ENCODE measurements around the gene HDHD2. TPM values are rescaled to one million over a fixed set of nuclear protein-coding genes. Genes with fewer than 3 reads are reported as not detected.

Gene HDHD2
- total and polyA plus RNA-seq, 2 donors (not counting 1 experiment from before 2014, with no cell fraction given), result 14.2 to 15.0 TPM

DNA sequence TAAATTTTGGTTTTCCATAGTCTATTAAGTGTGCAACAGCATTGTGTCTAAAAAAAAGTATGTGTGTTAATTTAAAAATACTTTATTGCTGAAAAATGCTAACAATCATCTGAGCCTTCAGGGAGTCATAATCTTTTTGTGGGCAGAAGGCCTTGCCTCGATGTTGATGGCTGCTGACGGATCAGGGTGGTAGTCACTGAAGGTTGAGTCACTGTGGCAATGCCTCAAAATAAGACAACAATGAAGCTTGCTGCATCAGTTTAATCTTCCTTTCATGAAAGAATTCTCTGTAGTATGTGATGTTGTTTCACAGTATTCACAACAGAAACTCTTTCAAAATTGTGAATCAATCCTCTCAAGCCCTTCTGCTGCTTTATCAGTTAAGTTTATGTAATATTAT lies 31.3 kb downstream of the HDHD2 start:
- H3K9ac ChIP-seq (ENCODE audit: insufficient read depth, low read length), result no peak overlapping the region
- DNase-seq (ENCODE audit: low read depth in 2 of 2), result peak in 1 of 2 donors; percentile 65
- H3K27me3 ChIP-seq (ENCODE audit: control insufficient read depth, insufficient read depth, low read length), result no peaks in the 10 kb centered on the region
- no peaks in the 10 kb centered on the region for H3K9me3 ChIP-seq (ENCODE audit: control insufficient read depth, insufficient read depth, low read depth, low read length)
- H3K27ac ChIP-seq (ENCODE audit: insufficient read depth, low read length), result no peak overlapping the region
- TF ChIP-seq, protein P1, sequence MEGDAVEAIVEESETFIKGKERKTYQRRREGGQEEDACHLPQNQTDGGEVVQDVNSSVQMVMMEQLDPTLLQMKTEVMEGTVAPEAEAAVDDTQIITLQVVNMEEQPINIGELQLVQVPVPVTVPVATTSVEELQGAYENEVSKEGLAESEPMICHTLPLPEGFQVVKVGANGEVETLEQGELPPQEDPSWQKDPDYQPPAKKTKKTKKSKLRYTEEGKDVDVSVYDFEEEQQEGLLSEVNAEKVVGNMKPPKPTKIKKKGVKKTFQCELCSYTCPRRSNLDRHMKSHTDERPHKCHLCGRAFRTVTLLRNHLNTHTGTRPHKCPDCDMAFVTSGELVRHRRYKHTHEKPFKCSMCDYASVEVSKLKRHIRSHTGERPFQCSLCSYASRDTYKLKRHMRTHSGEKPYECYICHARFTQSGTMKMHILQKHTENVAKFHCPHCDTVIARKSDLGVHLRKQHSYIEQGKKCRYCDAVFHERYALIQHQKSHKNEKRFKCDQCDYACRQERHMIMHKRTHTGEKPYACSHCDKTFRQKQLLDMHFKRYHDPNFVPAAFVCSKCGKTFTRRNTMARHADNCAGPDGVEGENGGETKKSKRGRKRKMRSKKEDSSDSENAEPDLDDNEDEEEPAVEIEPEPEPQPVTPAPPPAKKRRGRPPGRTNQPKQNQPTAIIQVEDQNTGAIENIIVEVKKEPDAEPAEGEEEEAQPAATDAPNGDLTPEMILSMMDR (conservative IDR thresholded peaks at IDR 0.05 in 1 of 2, IDR thresholded peaks at IDR 0.05 in 1 of 2; ENCODE audit: low read depth in 1 of 2, low read length in 2 of 2), result no peak
- TF ChIP-seq EZH2 (IDR thresholded peaks at IDR 0.05; ENCODE audit: low read length, missing control alignments), result no peak
- H3K4me2 ChIP-seq (ENCODE audit: extremely low read depth, insufficient read depth, low read length), result no peak overlapping the region
- H3K4me1 ChIP-seq (ENCODE audit: control insufficient read depth, extremely low read depth, insufficient read depth, low read length), result no peaks in the 10 kb centered on the region
- no peaks in the 10 kb centered on the region for H3K79me2 ChIP-seq (ENCODE audit: control insufficient read depth, insufficient read depth, low read length)
- no peak overlapping the region for H3K4me3 ChIP-seq (replicated peaks in 1 of 4; ENCODE audit: control extremely low read depth in 1 of 4, insufficient read depth in 1 of 4, low read depth in 3 of 4, low read length in 4 of 4)
- peaks cover 2% of the 10 kb centered on the region for H3K36me3 ChIP-seq (ENCODE audit: control insufficient read depth, insufficient read depth, low read length)
- no peaks in the 10 kb centered on the region for H4K20me1 ChIP-seq (ENCODE audit: control insufficient read depth, extremely low read depth, insufficient read depth, low read length)
- H2AFZ ChIP-seq (ENCODE audit: low read length), result no peak overlapping the region

- DNase-seq (ENCODE audit: low read depth in 2 of 2), result no peak
- Histone ChIP-seq H3K9me3 (ENCODE audit: control insufficient read depth, insufficient read depth, low read depth, low read length) (no peaks in the 10 kb centered on the region), H3K4me1 (ENCODE audit: control insufficient read depth, extremely low read depth, insufficient read depth, low read length) (no peaks in the 10 kb centered on the region), H3K9ac (ENCODE audit: insufficient read depth, low read length) (no peak overlapping the region), H3K4me2 (ENCODE audit: extremely low read depth, insufficient read depth, low read length) (no peak overlapping the region), H3K27me3 (ENCODE audit: control insufficient read depth, insufficient read depth, low read length) (no peaks in the 10 kb centered on the region), H3K4me3 (replicated peaks in 1 of 4; ENCODE audit: control extremely low read depth in 1 of 4, insufficient read depth in 1 of 4, low read depth in 3 of 4, low read length in 4 of 4) (no peak overlapping the region), H3K27ac (ENCODE audit: insufficient read depth, low read length) (no peak overlapping the region), H3K79me2 (ENCODE audit: control insufficient read depth, insufficient read depth, low read length) (no peaks in the 10 kb centered on the region), H3K36me3 (ENCODE audit: control insufficient read depth, insufficient read depth, low read length) (peaks cover 7% of the 10 kb centered on the region), H2AFZ (ENCODE audit: low read length) (no peak overlapping the region), H4K20me1 (ENCODE audit: control insufficient read depth, extremely low read depth, insufficient read depth, low read length) (no peaks in the 10 kb centered on the region)
- no peak for TF ChIP-seq EZH2 (IDR thresholded peaks at IDR 0.05; ENCODE audit: low read length, missing control alignments)
- TF ChIP-seq, protein P1 (conservative IDR thresholded peaks at IDR 0.05 in 1 of 2, IDR thresholded peaks at IDR 0.05 in 1 of 2; ENCODE audit: low read depth in 1 of 2, low read length in 2 of 2), result no peak
These were observed 35.1 kb downstream of the HDHD2 start for GRCh38 chr18:47115205-47115604.

GRCh38 chr18:47113796-47114540 lies 36.3 kb downstream of the HDHD2 start:
- H3K9ac ChIP-seq (ENCODE audit: insufficient read depth, low read length), result no peak overlapping the region
- no peaks in the 10 kb centered on the region for H3K79me2 ChIP-seq (ENCODE audit: control insufficient read depth, insufficient read depth, low read length)
- H3K36me3 ChIP-seq (ENCODE audit: control insufficient read depth, insufficient read depth, low read length), result peaks cover 7% of the 10 kb centered on the region
- no peak overlapping the region for H2AFZ ChIP-seq (ENCODE audit: low read length)
- no peaks in the 10 kb centered on the region for H4K20me1 ChIP-seq (ENCODE audit: control insufficient read depth, extremely low read depth, insufficient read depth, low read length)
- TF ChIP-seq EZH2 (IDR thresholded peaks at IDR 0.05; ENCODE audit: low read length, missing control alignments), result no peak
- TF ChIP-seq, protein P1 (conservative IDR thresholded peaks at IDR 0.05 in 1 of 2, IDR thresholded peaks at IDR 0.05 in 1 of 2; ENCODE audit: low read depth in 1 of 2, low read length in 2 of 2), result no peak
- no peaks in the 10 kb centered on the region for H3K9me3 ChIP-seq (ENCODE audit: control insufficient read depth, insufficient read depth, low read depth, low read length)
- no peak overlapping the region for H3K27ac ChIP-seq (ENCODE audit: insufficient read depth, low read length)
- no peaks in the 10 kb centered on the region for H3K4me1 ChIP-seq (ENCODE audit: control insufficient read depth, extremely low read depth, insufficient read depth, low read length)
- DNase-seq (ENCODE audit: low read depth in 2 of 2), result peak in 1 of 2 donors; percentile 32
- H3K4me2 ChIP-seq (ENCODE audit: extremely low read depth, insufficient read depth, low read length), result no peak overlapping the region
- no peak overlapping the region for H3K4me3 ChIP-seq (replicated peaks in 1 of 4; ENCODE audit: control extremely low read depth in 1 of 4, insufficient read depth in 1 of 4, low read depth in 3 of 4, low read length in 4 of 4)
- no peaks in the 10 kb centered on the region for H3K27me3 ChIP-seq (ENCODE audit: control insufficient read depth, insufficient read depth, low read length)
